SU-DHL-6 (cell line): ENCODE results near the gene BATF.

ENCODE experiments used
- H2AFZ ChIP-seq: fragments of 200-600 bp; sonication (generic); 2 replicates; pipeline ENCODE4 v1.6.1; 2014; ENCODE audit warnings: low read depth, mild to moderate bottlenecking, moderate library complexity, mixed read lengths, antibody characterized with exemption, low read length; ENCODE audit not compliant: severe bottlenecking
- H3F3A ChIP-seq: fragments of 200-600 bp; shearing (Covaris generic); 2 replicates; pipeline ENCODE4 v1.6.0; 2016; ENCODE audit warnings: antibody characterized with exemption, mild to moderate bottlenecking; ENCODE audit not compliant: insufficient read depth
- H3K27ac ChIP-seq: fragments of 200-600 bp; sonication (generic); 2 replicates; pipeline ENCODE4 v1.5.1; 2016; ENCODE audit warnings: low read depth, mild to moderate bottlenecking, low read length, moderate library complexity, mixed read lengths
- H3K27me3 ChIP-seq: fragments of 200-600 bp; sonication (generic), shearing (Covaris generic); 2 replicates; pipeline ENCODE4 v1.6.0; 2014; ENCODE audit warnings: mild to moderate bottlenecking, low read length
- H3K36me3 ChIP-seq: fragments of 200-600 bp; sonication (generic); 2 replicates; pipeline ENCODE4 v1.6.1; 2014; ENCODE audit warnings: mild to moderate bottlenecking, low read length, mixed read lengths
- H3K4me2 ChIP-seq: fragments of 300-600, 200-600 bp; shearing (Covaris generic), sonication (generic); 2 replicates; pipeline ENCODE4 v1.6.0; 2014; ENCODE audit warnings: low read length, low read depth, mild to moderate bottlenecking; ENCODE audit not compliant: poor library complexity, severe bottlenecking
- H3K4me3 ChIP-seq: fragments of 200-600 bp; sonication (generic); 2 replicates; pipeline ENCODE4 v1.5.1; 2014; ENCODE audit warnings: antibody characterized with exemption, low read length, mild to moderate bottlenecking, mixed read lengths; ENCODE audit not compliant: insufficient read depth, poor library complexity, severe bottlenecking
- H3K79me2 ChIP-seq: fragments of 200-600 bp; sonication (generic); 2 replicates; pipeline ENCODE4 v1.6.1; 2014; ENCODE audit warnings: mild to moderate bottlenecking, low read length, moderate library complexity; ENCODE audit not compliant: insufficient read depth
- H3K9ac ChIP-seq: fragments of 200-600 bp; sonication (generic); 2 replicates; pipeline ENCODE4 v1.7.0; 2014; ENCODE audit warnings: mild to moderate bottlenecking, low read length
- H3K9me2 ChIP-seq: fragments of 200-600 bp; sonication (generic); replicated peaks from 2 replicates; pipeline ENCODE4 v1.6.1; 2014; ENCODE audit warnings: low read length; ENCODE audit not compliant: insufficient read depth
- H3K9me3 ChIP-seq: fragments of 200-600 bp; sonication (generic); 2 replicates; pipeline ENCODE4 v1.6.1; 2014; ENCODE audit warnings: low read length, mixed read lengths; ENCODE audit not compliant: insufficient read depth
- H4K20me1 ChIP-seq: fragments of 200-600 bp; sonication (generic); 2 replicates; pipeline ENCODE4 v1.6.1; 2014; ENCODE audit warnings: low read depth, mild to moderate bottlenecking, antibody characterized with exemption, low read length, moderate library complexity, mixed read lengths
- EZH2phosphoT487 ChIP-seq: fragments of 200-600 bp; sonication (generic), shearing (Covaris generic); conservative IDR thresholded peaks from 2 replicates; pipeline ENCODE4 v1.6.1; 2018; ENCODE audit warnings: mild to moderate bottlenecking, antibody characterized with exemption, low read length, moderate library complexity, mixed read lengths
- TF ChIP-seq, protein P1 (sequence below): fragments of 200-600 bp; sonication (generic); IDR thresholded peaks from one replicate; pipeline ENCODE4 v1.5.1; 2017; ENCODE audit warnings: antibody characterized with exemption, mild to moderate bottlenecking, low read length, moderate library complexity; ENCODE audit not compliant: insufficient read depth, poor library complexity, severe bottlenecking

Gene BATF

DNA sequence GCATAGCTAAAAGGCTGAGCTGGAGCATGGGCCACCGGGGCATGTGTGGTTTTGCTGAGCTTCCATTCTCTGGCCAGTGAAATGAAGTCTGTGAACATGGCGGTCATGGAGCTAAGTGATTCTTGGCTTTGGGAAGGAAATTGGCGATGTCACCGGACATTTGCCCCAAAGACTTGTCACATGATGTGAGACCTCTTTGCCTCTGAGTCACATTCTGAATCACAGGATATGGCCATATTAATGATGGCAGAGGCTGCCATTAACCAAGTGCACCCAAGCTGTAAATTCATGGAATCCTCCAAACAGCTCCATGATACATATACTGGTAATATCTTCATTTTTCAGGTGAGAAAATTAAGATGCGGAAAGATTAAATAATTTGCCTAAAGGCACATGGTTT lies 27.4 kb upstream of the BATF start:
- no peaks in the 10 kb centered on the region for H4K20me1 ChIP-seq
- peak overlapping the region; percentile 63 for H3K4me2 ChIP-seq
- H3K79me2 ChIP-seq = no peaks in the 10 kb centered on the region
- H3F3A ChIP-seq = peaks cover 52% of the 10 kb centered on the region
- no peaks in the 10 kb centered on the region for H3K9me3 ChIP-seq
- H3K4me3 ChIP-seq = peak overlapping the region; percentile 7
- H3K36me3 ChIP-seq = no peaks in the 10 kb centered on the region
- H3K27ac ChIP-seq = peak overlapping the region; percentile 96
- H3K9me2 ChIP-seq = no peaks in the 10 kb centered on the region
- H2AFZ ChIP-seq = peak overlapping the region; percentile 34
- no peak for TF ChIP-seq EZH2phosphoT487
- TF ChIP-seq, protein P1, sequence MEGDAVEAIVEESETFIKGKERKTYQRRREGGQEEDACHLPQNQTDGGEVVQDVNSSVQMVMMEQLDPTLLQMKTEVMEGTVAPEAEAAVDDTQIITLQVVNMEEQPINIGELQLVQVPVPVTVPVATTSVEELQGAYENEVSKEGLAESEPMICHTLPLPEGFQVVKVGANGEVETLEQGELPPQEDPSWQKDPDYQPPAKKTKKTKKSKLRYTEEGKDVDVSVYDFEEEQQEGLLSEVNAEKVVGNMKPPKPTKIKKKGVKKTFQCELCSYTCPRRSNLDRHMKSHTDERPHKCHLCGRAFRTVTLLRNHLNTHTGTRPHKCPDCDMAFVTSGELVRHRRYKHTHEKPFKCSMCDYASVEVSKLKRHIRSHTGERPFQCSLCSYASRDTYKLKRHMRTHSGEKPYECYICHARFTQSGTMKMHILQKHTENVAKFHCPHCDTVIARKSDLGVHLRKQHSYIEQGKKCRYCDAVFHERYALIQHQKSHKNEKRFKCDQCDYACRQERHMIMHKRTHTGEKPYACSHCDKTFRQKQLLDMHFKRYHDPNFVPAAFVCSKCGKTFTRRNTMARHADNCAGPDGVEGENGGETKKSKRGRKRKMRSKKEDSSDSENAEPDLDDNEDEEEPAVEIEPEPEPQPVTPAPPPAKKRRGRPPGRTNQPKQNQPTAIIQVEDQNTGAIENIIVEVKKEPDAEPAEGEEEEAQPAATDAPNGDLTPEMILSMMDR = no peak
- H3K27me3 ChIP-seq = no peaks in the 10 kb centered on the region
- H3K9ac ChIP-seq = peak overlapping the region; percentile 50; the same call in 1 of the 2 replicates

DNA sequence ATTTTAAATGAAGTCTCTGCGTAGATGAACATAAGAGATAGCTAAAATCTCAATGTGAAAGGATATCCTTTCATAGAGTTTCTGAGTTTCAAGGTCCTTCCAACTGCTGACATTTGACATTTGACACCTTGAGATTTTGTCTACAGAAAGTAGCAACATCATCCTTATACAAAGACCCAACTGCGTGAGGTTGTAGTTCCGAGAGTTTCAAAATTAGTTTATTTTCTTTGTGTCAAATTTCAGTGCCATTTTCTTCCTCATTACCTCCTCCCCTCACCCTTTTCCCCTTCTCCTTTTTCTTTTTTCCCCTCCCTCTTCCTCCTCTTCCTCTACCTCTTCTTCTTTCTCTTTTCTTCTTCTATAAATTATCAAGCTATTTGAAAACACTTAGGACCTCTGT lies 26.9 kb upstream of the BATF start:
- Histone ChIP-seq H3K9ac (no peak overlapping the region), H3F3A (peaks cover 48% of the 10 kb centered on the region), H4K20me1 (no peaks in the 10 kb centered on the region), H2AFZ (peak overlapping the region; percentile 7), H3K9me2 (no peaks in the 10 kb centered on the region), H3K4me3 (no peak overlapping the region), H3K36me3 (no peaks in the 10 kb centered on the region), H3K4me2 (peak overlapping the region; percentile 63), H3K79me2 (no peaks in the 10 kb centered on the region), H3K27ac (peak overlapping the region; percentile 96), H3K27me3 (no peaks in the 10 kb centered on the region), H3K9me3 (no peaks in the 10 kb centered on the region)
- TF ChIP-seq EZH2phosphoT487 = no peak
- TF ChIP-seq, protein P1 = no peak

DNA sequence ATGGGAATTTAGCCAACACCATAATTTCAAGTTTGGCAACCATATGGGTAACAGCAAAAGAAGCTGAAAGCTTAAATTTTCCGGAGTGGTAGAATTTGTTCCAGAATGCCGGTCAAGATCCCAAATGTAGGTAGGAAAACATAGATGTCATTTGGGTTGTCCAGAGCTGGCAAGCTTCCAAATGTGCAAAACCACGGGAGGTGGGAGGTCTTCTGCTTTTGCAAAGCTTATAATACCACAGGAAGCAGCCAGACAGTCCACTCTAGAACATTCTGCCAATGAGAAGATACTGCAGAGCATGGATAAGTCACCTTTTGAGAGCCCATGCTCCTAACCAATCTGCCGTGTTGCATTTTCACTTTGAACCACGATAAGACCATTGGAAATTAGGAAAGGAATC lies 26.4 kb upstream of the BATF start:
- Histone ChIP-seq H3K36me3 (no peaks in the 10 kb centered on the region), H3K4me3 (no peak overlapping the region), H3K9me2 (no peaks in the 10 kb centered on the region), H4K20me1 (no peaks in the 10 kb centered on the region), H3K9ac (no peak overlapping the region), H2AFZ (peak overlapping the region; percentile 7), H3K9me3 (no peaks in the 10 kb centered on the region), H3K27me3 (no peaks in the 10 kb centered on the region), H3K79me2 (no peaks in the 10 kb centered on the region), H3K27ac (peak overlapping the region; percentile 96), H3K4me2 (peak overlapping the region; percentile 1), H3F3A (peaks cover 43% of the 10 kb centered on the region)
- TF ChIP-seq, protein P1 = no peak
- no peak for TF ChIP-seq EZH2phosphoT487

DNA sequence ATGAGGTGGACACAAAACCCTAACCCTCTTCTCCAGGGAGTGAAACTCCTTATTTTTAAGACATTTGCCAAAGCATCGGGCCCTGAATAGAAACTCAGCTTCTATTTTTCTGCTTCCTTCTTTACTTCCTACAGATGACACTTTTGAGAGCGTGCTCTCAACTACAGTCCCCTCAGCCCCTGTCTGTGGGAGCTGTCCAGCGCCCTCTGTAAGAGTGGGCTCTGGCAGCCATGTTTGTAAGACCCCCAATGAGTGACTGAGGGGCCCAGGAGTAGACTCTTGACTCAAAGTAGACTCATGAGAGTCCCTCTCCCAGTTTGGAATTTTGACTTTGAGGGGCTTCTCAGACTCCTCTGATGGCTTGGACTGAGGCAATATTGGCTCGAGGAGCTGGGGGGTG lies 25.5 kb upstream of the BATF start:
- H3K4me2 ChIP-seq = peak overlapping the region; percentile 12
- peak overlapping the region; percentile 55 for H2AFZ ChIP-seq
- peak overlapping the region; percentile 96 for H3K27ac ChIP-seq
- H3K36me3 ChIP-seq = no peaks in the 10 kb centered on the region
- H3K79me2 ChIP-seq = no peaks in the 10 kb centered on the region
- no peaks in the 10 kb centered on the region for H3K9me2 ChIP-seq
- no peaks in the 10 kb centered on the region for H4K20me1 ChIP-seq
- no peak overlapping the region for H3K4me3 ChIP-seq
- H3F3A ChIP-seq = peaks cover 42% of the 10 kb centered on the region
- peak overlapping the region; percentile 10; the same call in 1 of the 2 replicates for H3K9ac ChIP-seq
- TF ChIP-seq, protein P1 = no peak
- no peak for TF ChIP-seq EZH2phosphoT487
- H3K9me3 ChIP-seq = no peaks in the 10 kb centered on the region
- H3K27me3 ChIP-seq = no peaks in the 10 kb centered on the region
